ENCODE measurements around the gene HNRNPA0. TPM values are rescaled to one million over a fixed set of nuclear protein-coding genes. Genes with fewer than 3 reads are reported as not detected.

HNRNPA0 gene
- total and polyA plus RNA-seq, 2 donors, result 12.7 to 32.9 TPM

GRCh38 chr5:137734962-137735554 is 19.1 kb downstream of the HNRNPA0 start:
- 1% methylated on average over 14 of the region's 14 CpGs for WGBS
- Histone ChIP-seq H3K4me1 (ENCODE audit: control insufficient read depth in 2 of 2, insufficient read depth in 2 of 2, low read length in 2 of 2) (peaks cover 27 to 33% of the 10 kb centered on the region in 2 donors), H3K4me3 (ENCODE audit: low read length in 2 of 2) (peak overlapping the region; percentile 60 to 64), H3K9me3 (ENCODE audit: control insufficient read depth in 2 of 2, insufficient read depth in 1 of 2, low read length in 1 of 2) (peaks cover 0 to 5% of the 10 kb centered on the region in 2 donors), H3K36me3 (ENCODE audit: control insufficient read depth in 2 of 2, insufficient read depth in 2 of 2, low read length in 1 of 2) (peaks cover 0 to 4% of the 10 kb centered on the region in 2 donors), H3K27ac (ENCODE audit: low read depth in 1 of 2, low read length in 1 of 2) (peak overlapping the region; percentile 82 to 87), H3K27me3 (ENCODE audit: control insufficient read depth in 2 of 2, insufficient read depth in 1 of 2, low read length in 1 of 2) (no peaks in the 10 kb centered on the region)
- no peak for DNase-seq (ENCODE audit: low read depth in 6 of 9, low spot score in 9 of 9)

- DNase-seq (ENCODE audit: low read depth in 6 of 9, low spot score in 9 of 9), result peak in 1 of 9 donors; percentile 37
- WGBS, result 30% methylated on average over 2 of the region's 2 CpGs
- peaks cover 27 to 33% of the 10 kb centered on the region in 2 donors for H3K4me1 ChIP-seq (ENCODE audit: control insufficient read depth in 2 of 2, insufficient read depth in 2 of 2, low read length in 2 of 2)
- no peaks in the 10 kb centered on the region for H3K27me3 ChIP-seq (ENCODE audit: control insufficient read depth in 2 of 2, insufficient read depth in 1 of 2, low read length in 1 of 2)
- H3K27ac ChIP-seq (ENCODE audit: low read depth in 1 of 2, low read length in 1 of 2), result peak overlapping the region in 1 of 2 donors; percentile 87
- peak overlapping the region; percentile 60 to 64 for H3K4me3 ChIP-seq (ENCODE audit: low read length in 2 of 2)
- H3K36me3 ChIP-seq (ENCODE audit: control insufficient read depth in 2 of 2, insufficient read depth in 2 of 2, low read length in 1 of 2), result peaks cover 0 to 4% of the 10 kb centered on the region in 2 donors
- H3K9me3 ChIP-seq (ENCODE audit: control insufficient read depth in 2 of 2, insufficient read depth in 1 of 2, low read length in 1 of 2), result peaks cover 0 to 5% of the 10 kb centered on the region in 2 donors
Observed at GRCh38 chr5:137734331-137734730, 19.8 kb downstream of the HNRNPA0 start.

DNA sequence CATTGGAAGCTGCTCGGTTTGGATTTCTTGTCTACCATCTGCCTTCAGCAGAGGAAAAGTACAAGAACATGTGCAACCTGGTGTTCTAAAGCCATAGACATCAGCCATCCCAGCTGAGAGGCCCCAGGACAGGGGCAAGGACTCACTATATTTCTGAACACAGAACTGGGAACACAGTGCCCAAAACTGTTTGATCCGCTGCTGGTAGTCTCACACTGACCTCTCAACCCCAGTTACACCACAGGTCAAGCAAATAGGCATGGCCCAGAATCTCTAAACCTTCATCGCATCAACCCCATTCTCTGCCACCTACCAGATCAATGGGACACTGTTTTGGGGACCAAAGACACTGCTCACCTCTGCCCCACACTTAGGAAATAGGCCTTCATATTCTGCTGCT is 20.2 kb downstream of the HNRNPA0 start:
- Histone ChIP-seq H3K4me3 (ENCODE audit: low read length in 2 of 2) (peak overlapping the region in 1 of 2 donors; percentile 60), H3K27ac (ENCODE audit: low read depth in 1 of 2, low read length in 1 of 2) (no peak overlapping the region)

GRCh38 chr5:137733006-137733405 is 21.2 kb downstream of the HNRNPA0 start:
- H3K9me3 ChIP-seq (ENCODE audit: control insufficient read depth in 2 of 2, insufficient read depth in 1 of 2, low read length in 1 of 2), result no peaks in the 10 kb centered on the region
- H3K27ac ChIP-seq (ENCODE audit: low read depth in 1 of 2, low read length in 1 of 2), result no peak overlapping the region
- H3K27me3 ChIP-seq (ENCODE audit: control insufficient read depth in 2 of 2, insufficient read depth in 1 of 2, low read length in 1 of 2), result no peaks in the 10 kb centered on the region
- 95% methylated on average over 3 of the region's 3 CpGs for WGBS
- peaks cover 0 to 4% of the 10 kb centered on the region in 2 donors for H3K36me3 ChIP-seq (ENCODE audit: control insufficient read depth in 2 of 2, insufficient read depth in 2 of 2, low read length in 1 of 2)
- peaks cover 27 to 33% of the 10 kb centered on the region in 2 donors for H3K4me1 ChIP-seq (ENCODE audit: control insufficient read depth in 2 of 2, insufficient read depth in 2 of 2, low read length in 2 of 2)
- no peak overlapping the region for H3K4me3 ChIP-seq (ENCODE audit: low read length in 2 of 2)
- DNase-seq (ENCODE audit: low read depth in 6 of 9, low spot score in 9 of 9), result no peak

More for the DNA sequence above, 20.2 kb downstream of the HNRNPA0 start:
- 94% methylated on average over 3 of the region's 3 CpGs for WGBS
- peaks cover 27 to 33% of the 10 kb centered on the region in 2 donors for H3K4me1 ChIP-seq (ENCODE audit: control insufficient read depth in 2 of 2, insufficient read depth in 2 of 2, low read length in 2 of 2)
- DNase-seq (ENCODE audit: low read depth in 6 of 9, low spot score in 9 of 9), result no peak
- peaks cover 0 to 5% of the 10 kb centered on the region in 2 donors for H3K9me3 ChIP-seq (ENCODE audit: control insufficient read depth in 2 of 2, insufficient read depth in 1 of 2, low read length in 1 of 2)
- H3K36me3 ChIP-seq (ENCODE audit: control insufficient read depth in 2 of 2, insufficient read depth in 2 of 2, low read length in 1 of 2), result peaks cover 0 to 4% of the 10 kb centered on the region in 2 donors
- H3K27me3 ChIP-seq (ENCODE audit: control insufficient read depth in 2 of 2, insufficient read depth in 1 of 2, low read length in 1 of 2), result no peaks in the 10 kb centered on the region

- 98% methylated on average over 3 of the region's 3 CpGs for WGBS
- Histone ChIP-seq H3K4me1 (ENCODE audit: control insufficient read depth in 2 of 2, insufficient read depth in 2 of 2, low read length in 2 of 2) (peaks cover 18 to 21% of the 10 kb centered on the region in 2 donors), H3K27me3 (ENCODE audit: control insufficient read depth in 2 of 2, insufficient read depth in 1 of 2, low read length in 1 of 2) (no peaks in the 10 kb centered on the region), H3K9me3 (ENCODE audit: control insufficient read depth in 2 of 2, insufficient read depth in 1 of 2, low read length in 1 of 2) (no peaks in the 10 kb centered on the region), H3K27ac (ENCODE audit: low read depth in 1 of 2, low read length in 1 of 2) (no peak overlapping the region), H3K36me3 (ENCODE audit: control insufficient read depth in 2 of 2, insufficient read depth in 2 of 2, low read length in 1 of 2) (peaks cover 0 to 4% of the 10 kb centered on the region in 2 donors), H3K4me3 (ENCODE audit: low read length in 2 of 2) (no peak overlapping the region)
- no peak for DNase-seq (ENCODE audit: low read depth in 6 of 9, low spot score in 9 of 9)
Observed at GRCh38 chr5:137731176-137731575, 23.0 kb downstream of the HNRNPA0 start.

DNA sequence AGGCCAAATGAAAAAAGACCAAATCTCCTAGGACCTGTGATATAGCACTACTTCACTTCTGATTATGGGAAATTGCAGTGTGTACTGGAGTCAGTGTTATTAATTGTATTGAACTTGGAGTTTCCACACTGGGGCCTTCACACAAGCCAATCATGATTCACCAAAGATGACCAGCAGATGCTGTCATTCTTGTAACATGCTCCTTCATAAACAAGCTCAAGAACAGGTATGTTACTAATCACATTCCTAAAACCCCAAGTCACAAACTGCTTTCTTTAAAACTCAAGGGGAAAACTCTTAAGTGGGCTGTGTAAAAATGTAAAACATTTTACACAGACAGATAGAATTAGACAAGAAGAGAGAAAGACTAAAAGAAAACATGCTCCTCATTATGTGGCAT is 23.8 kb downstream of the HNRNPA0 start:
- Histone ChIP-seq H3K36me3 (ENCODE audit: control insufficient read depth in 2 of 2, insufficient read depth in 2 of 2, low read length in 1 of 2) (peaks cover 0 to 4% of the 10 kb centered on the region in 2 donors), H3K27me3 (ENCODE audit: control insufficient read depth in 2 of 2, insufficient read depth in 1 of 2, low read length in 1 of 2) (no peaks in the 10 kb centered on the region), H3K27ac (ENCODE audit: low read depth in 1 of 2, low read length in 1 of 2) (no peak overlapping the region), H3K9me3 (ENCODE audit: control insufficient read depth in 2 of 2, insufficient read depth in 1 of 2, low read length in 1 of 2) (no peaks in the 10 kb centered on the region), H3K4me3 (ENCODE audit: low read length in 2 of 2) (no peak overlapping the region), H3K4me1 (ENCODE audit: control insufficient read depth in 2 of 2, insufficient read depth in 2 of 2, low read length in 2 of 2) (peaks cover 15 to 18% of the 10 kb centered on the region in 2 donors)
- DNase-seq (ENCODE audit: low read depth in 6 of 9, low spot score in 9 of 9), result no peak

DNA sequence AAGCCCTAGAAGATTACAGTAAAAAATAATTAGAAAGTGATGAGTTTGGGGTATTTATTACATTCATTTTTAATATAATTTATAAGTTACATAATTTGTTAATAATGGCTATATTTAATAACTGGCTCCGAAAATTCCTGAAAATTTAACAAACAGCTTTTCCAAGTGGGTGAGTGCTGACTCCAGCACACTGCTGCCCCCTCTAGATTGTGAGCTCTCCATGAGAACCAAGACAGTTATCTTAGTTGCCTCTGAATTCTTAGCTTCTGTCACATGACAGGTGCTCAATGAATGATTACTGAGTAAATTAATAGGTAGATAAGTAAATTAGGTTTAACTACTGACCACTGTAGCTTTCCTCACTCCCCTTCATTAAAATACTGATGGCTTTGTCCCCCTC is 26.1 kb downstream of the HNRNPA0 start:
- Histone ChIP-seq H3K27ac (ENCODE audit: low read depth in 1 of 2, low read length in 1 of 2) (no peak overlapping the region), H3K4me3 (ENCODE audit: low read length in 2 of 2) (no peak overlapping the region), H3K9me3 (ENCODE audit: control insufficient read depth in 2 of 2, insufficient read depth in 1 of 2, low read length in 1 of 2) (no peaks in the 10 kb centered on the region), H3K36me3 (ENCODE audit: control insufficient read depth in 2 of 2, insufficient read depth in 2 of 2, low read length in 1 of 2) (peaks cover 0 to 4% of the 10 kb centered on the region in 2 donors), H3K27me3 (ENCODE audit: control insufficient read depth in 2 of 2, insufficient read depth in 1 of 2, low read length in 1 of 2) (no peaks in the 10 kb centered on the region), H3K4me1 (ENCODE audit: control insufficient read depth in 2 of 2, insufficient read depth in 2 of 2, low read length in 2 of 2) (peaks cover 0 to 4% of the 10 kb centered on the region in 2 donors)
- 100% methylated on average over 1 of the region's 1 CpG for WGBS
- no peak for DNase-seq (ENCODE audit: low read depth in 6 of 9, low spot score in 9 of 9)

DNA sequence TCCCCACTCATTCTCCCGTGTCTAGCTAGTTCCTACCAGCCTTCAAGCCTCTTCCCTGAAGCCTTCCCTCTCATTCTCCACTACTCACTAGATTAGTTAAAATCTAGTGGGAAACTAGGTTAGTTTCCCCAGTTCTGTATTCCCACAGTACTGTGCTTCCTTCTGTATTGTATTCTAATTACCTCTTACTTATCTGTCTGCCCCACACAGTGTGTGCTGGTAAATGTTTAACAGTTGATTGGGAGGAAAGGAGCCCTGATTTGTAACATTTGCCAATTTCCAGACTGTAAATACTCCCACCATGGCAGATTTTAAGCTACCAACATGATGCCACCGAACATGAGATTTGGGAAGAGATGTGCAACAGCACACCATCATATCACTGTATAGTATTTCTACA is 26.5 kb downstream of the HNRNPA0 start:
- WGBS, result 94% methylated on average over 2 of the region's 2 CpGs

DNA sequence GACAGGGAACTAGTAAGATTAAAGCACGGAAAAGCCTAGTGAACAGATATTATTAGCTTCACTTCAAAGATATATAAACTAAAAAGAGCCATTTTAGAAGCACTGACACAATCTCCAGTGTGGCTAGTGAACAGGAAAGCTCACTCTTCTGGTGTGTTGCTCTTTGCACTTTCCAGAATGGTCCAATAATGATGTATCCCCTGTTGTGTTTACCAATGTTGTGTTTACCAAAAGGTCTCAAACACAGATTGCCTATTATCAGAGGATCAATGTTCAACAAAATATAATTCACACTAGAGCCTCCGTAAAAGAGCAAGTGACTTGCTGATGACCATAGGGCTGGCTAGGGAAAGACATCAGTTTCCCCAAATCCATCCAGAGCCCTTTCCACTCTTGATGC is 29.9 kb downstream of the HNRNPA0 start:
- Histone ChIP-seq H3K4me1 (ENCODE audit: control insufficient read depth in 2 of 2, insufficient read depth in 2 of 2, low read length in 2 of 2) (no peaks in the 10 kb centered on the region), H3K9me3 (ENCODE audit: control insufficient read depth in 2 of 2, insufficient read depth in 1 of 2, low read length in 1 of 2) (no peaks in the 10 kb centered on the region), H3K36me3 (ENCODE audit: control insufficient read depth in 2 of 2, insufficient read depth in 2 of 2, low read length in 1 of 2) (peaks cover 0 to 4% of the 10 kb centered on the region in 2 donors), H3K27ac (ENCODE audit: low read depth in 1 of 2, low read length in 1 of 2) (no peak overlapping the region), H3K27me3 (ENCODE audit: control insufficient read depth in 2 of 2, insufficient read depth in 1 of 2, low read length in 1 of 2) (no peaks in the 10 kb centered on the region), H3K4me3 (ENCODE audit: low read length in 2 of 2) (no peak overlapping the region)
- 65% methylated on average over 2 of the region's 2 CpGs for WGBS
- no peak for DNase-seq (ENCODE audit: low read depth in 6 of 9, low spot score in 9 of 9)

More for the DNA sequence above, 26.5 kb downstream of the HNRNPA0 start:
- no peak overlapping the region for H3K27ac ChIP-seq (ENCODE audit: low read depth in 1 of 2, low read length in 1 of 2)
- H3K4me1 ChIP-seq (ENCODE audit: control insufficient read depth in 2 of 2, insufficient read depth in 2 of 2, low read length in 2 of 2), result peaks cover 0 to 4% of the 10 kb centered on the region in 2 donors
- H3K27me3 ChIP-seq (ENCODE audit: control insufficient read depth in 2 of 2, insufficient read depth in 1 of 2, low read length in 1 of 2), result no peaks in the 10 kb centered on the region
- peaks cover 0 to 4% of the 10 kb centered on the region in 2 donors for H3K36me3 ChIP-seq (ENCODE audit: control insufficient read depth in 2 of 2, insufficient read depth in 2 of 2, low read length in 1 of 2)
- no peaks in the 10 kb centered on the region for H3K9me3 ChIP-seq (ENCODE audit: control insufficient read depth in 2 of 2, insufficient read depth in 1 of 2, low read length in 1 of 2)
- H3K4me3 ChIP-seq (ENCODE audit: low read length in 2 of 2), result no peak overlapping the region
- no peak for DNase-seq (ENCODE audit: low read depth in 6 of 9, low spot score in 9 of 9)
